Panc1 (cell line): ENCODE measurements around the gene NSD1. TPM values are rescaled to one million over a fixed set of nuclear protein-coding genes. Genes with fewer than 3 reads are reported as not detected.

Experiments
- ATAC-seq: fragments of 200-7000 bp; cut with Tn5 transposase; 2 replicates; pipeline ENCODE4 v1.9.1; 2020; ENCODE audit warnings: mild to moderate bottlenecking, moderate library complexity
- BruUV-seq: library from RNA; stranded (reverse); fragments of 400-500 nt; replicated peaks from 2 replicates; lab custom pipeline; 2021; lab: Mats Ljungman, UMichigan
- CTCF ChIA-PET: fragments of 300-600 bp; sonication (Branson Sonifier 250); formaldehyde crosslinking; loops from one replicate; lab custom pipeline; 2022; ENCODE audit warnings: antibody characterized with exemption; lab: Charles Lee
- POLR2A ChIA-PET: fragments of 300-600 bp; sonication (Branson Sonifier 250); formaldehyde crosslinking; loops from one replicate; lab custom pipeline; 2022; ENCODE audit warnings: antibody characterized with exemption; lab: Charles Lee
- DNase-seq: peaks from one replicate; pipeline ENCODE4 v3.0.0-alpha.2; 2010; ENCODE audit warnings: low read depth, low spot score
- H3K27ac ChIP-seq: 2 replicates; pipeline ENCODE4 v1.5.1; 2011; ENCODE audit warnings: mild to moderate bottlenecking, low read length, inconsistent platforms
- H3K27me3 ChIP-seq: fragments of 200-500 bp; sonication (Bioruptor generic); 2 replicates; pipeline ENCODE4 v1.6.0; 2014; ENCODE audit warnings: low read length, inconsistent platforms; ENCODE audit not compliant: control insufficient read depth, insufficient read depth
- H3K36me3 ChIP-seq: fragments of 200-500 bp; sonication (Bioruptor generic); 2 replicates; pipeline ENCODE4 v1.5.1; 2014; ENCODE audit warnings: inconsistent platforms, mild to moderate bottlenecking, low read length, moderate library complexity; ENCODE audit not compliant: control insufficient read depth, insufficient read depth
- H3K4me1 ChIP-seq: 2 replicates; pipeline ENCODE4 v1.5.1; 2011; ENCODE audit warnings: inconsistent platforms, mild to moderate bottlenecking, low read length, moderate library complexity; ENCODE audit not compliant: control insufficient read depth, insufficient read depth
- H3K4me3 ChIP-seq, 2 experiments: 2 replicates each; pipeline ENCODE4 v1.5.1; 2011 to 2012; ENCODE audit warnings: low read depth in 2 of 2, low read length in 2 of 2, mild to moderate bottlenecking in 2 of 2, inconsistent platforms in 1 of 2, moderate library complexity in 1 of 2
- H3K9me3 ChIP-seq: fragments of 200-500 bp; sonication (Bioruptor generic); 2 replicates; pipeline ENCODE4 v1.5.1; 2014; ENCODE audit warnings: low read depth, mild to moderate bottlenecking, inconsistent platforms, low read length, moderate library complexity; ENCODE audit not compliant: control insufficient read depth, insufficient read depth
- CTCF ChIP-seq: fragments of 450-650 bp; IDR thresholded peaks from 2 replicates; pipeline ENCODE4 v1.5.1; 2017; ENCODE audit warnings: mild to moderate bottlenecking
- POLR2AphosphoS5 ChIP-seq: IDR thresholded peaks from 2 replicates; pipeline ENCODE4 v1.6.1; 2012; ENCODE audit warnings: mild to moderate bottlenecking, low read depth, low read length, moderate library complexity
- REST ChIP-seq, 2 experiments: IDR thresholded peaks; 2 replicates each; pipeline ENCODE4 v1.6.1; 2011 to 2012; ENCODE audit warnings: low read depth in 2 of 2, control low read depth in 1 of 2, low read length in 1 of 2, mild to moderate bottlenecking in 1 of 2, moderate library complexity in 1 of 2; ENCODE audit not compliant: insufficient read depth in 1 of 2
- SIN3A ChIP-seq: IDR thresholded peaks from 2 replicates; pipeline ENCODE4 v1.6.1; 2012; ENCODE audit warnings: low read depth, mild to moderate bottlenecking, low read length, moderate library complexity, borderline replicate concordance; ENCODE audit not compliant: insufficient read depth
- TCF7L2 ChIP-seq: IDR thresholded peaks from 2 replicates; pipeline ENCODE4 v1.6.1; 2011; ENCODE audit warnings: mild to moderate bottlenecking, low read depth, low read length, inconsistent platforms
- in situ Hi-C: cut with HindIII; loops from 2 replicates; pipeline ENCODE4 v1.10.0; 2016; ENCODE audit warnings: low sequenced_read_pairs, low pct_unique_long_range_greater_than_20kb
- intact Hi-C: fragments of 100-400 bp; cut with micrococcal nuclease; formaldehyde crosslinking; loops from one replicate; pipeline ENCODE4 v1.10.0; 2022; ENCODE audit not compliant: unreplicated experiment
- total RNA-seq: library from RNA; stranded (reverse); gene quantifications from one replicate; pipeline ENCODE4 v1.2.1, GENCODE V29; 2021; ENCODE audit not compliant: unreplicated experiment

Gene NSD1
- total RNA-seq, 1 experiment from 2014 or later: 58.7 TPM

DNA sequence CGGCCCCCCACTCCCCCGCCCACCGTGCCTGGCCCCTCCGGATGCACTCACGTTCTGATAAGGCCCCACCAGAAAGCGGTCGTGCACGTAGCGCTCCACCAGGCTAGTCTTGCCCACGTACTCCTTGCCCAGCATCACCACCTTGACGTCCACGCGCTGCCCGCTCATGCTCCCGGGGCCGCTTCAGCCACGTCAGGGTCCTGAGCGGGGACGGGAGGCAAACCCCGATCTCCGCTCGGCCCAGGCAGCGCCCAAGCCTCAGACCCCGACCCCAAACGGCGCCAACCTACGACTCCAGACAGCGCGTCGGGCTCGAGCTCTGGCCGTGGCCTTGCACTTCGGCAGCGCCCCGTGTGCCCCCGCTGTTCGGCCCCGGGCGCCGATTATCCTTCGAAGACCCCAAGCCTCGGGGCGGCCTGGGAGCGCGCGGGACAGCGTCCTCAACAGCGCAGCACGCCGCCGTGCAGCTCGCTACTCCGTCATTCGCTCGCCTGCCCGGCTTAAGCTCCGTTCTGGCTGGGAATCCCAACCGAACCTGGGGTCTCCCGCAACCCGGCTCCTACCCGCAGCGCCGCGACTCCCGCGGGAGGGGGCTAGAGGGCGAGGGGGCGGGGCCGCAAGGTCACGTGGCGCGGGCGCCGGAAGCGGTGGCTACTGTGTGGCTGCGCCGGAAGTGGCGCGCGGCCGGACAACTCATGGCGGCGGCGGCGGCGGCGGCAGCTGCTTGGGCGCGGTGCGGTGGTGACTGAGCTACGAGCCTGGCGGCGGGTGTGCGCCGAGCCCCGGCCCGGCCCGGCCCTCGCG, 169.8 kb downstream of the NSD1 start, which contains the start of the genes PRELID1 and RAB24:
Gene PRELID1, plus strand, starts transcription at position 679 of the 804 bp plus-strand sequence. CDS start 187 bp downstream, outside the sequence.
Gene RAB24, minus strand, starts transcription at position 599 of the 804 bp plus-strand sequence. Its CDS starts 431 bp downstream, at position 168.
- ChIA-PET CTCF (interaction anchor here (0.6 kb wide), 1 partner anchor 112 kb away, joined by 12 read pairs; no protein-coding TSS in a partner anchor), POLR2A (interaction anchor here (0.6 kb wide), 1 partner anchor 250 kb away, joined by 5 read pairs; no protein-coding TSS in a partner anchor)
- ATAC-seq: peak; percentile 77

More for the DNA sequence above, 169.8 kb downstream of the NSD1 start, which contains the start of the genes PRELID1 and RAB24:
- H3K4me3 ChIP-seq: peak within 1 kb of the TSS; percentile 81 to 97
- H3K27me3 ChIP-seq: no peaks in the 10 kb centered on the region
- no peak for DNase-seq
- peak within 1 kb of the TSS; percentile 94 for H3K27ac ChIP-seq
- no peaks in the 10 kb centered on the region for H3K9me3 ChIP-seq
- TSS peak; percentile 84 for BruUV-seq
- intact Hi-C loops (loop anchor here (5.0 kb wide), 1 partner anchor 191 kb away; no protein-coding TSS in a partner anchor), in situ Hi-C loops (no loop called here)
- peaks cover 34% of the 10 kb centered on the region for H3K4me1 ChIP-seq
- H3K36me3 ChIP-seq: no peaks in the 10 kb centered on the region; the same call in none of the 2 replicates
- TF ChIP-seq REST (IDR thresholded peaks at IDR 0.05; ENCODE audit: insufficient read depth in 1 of 2, low read depth in 2 of 2, low read length in 1 of 2) (no peak), SIN3A (peak; percentile 69; the same call in 1 of the 2 replicates), TCF7L2 (no peak), POLR2AphosphoS5 (peak; percentile 55; the same call in 1 of the 2 replicates), CTCF (peak; percentile 63)
